Fibroblast of lung (primary cell): ENCODE results near the gene MIOS.

Experiments used
- CTCF ChIP-seq, 2 donors: IDR thresholded peaks in 1 of 2; conservative IDR thresholded peaks in 1 of 2; 1 replicate in 1 of 2; 2 replicates in 1 of 2; pipeline ENCODE4 v1.5.1; 2011 to 2012; ENCODE audit warnings: low read length in 2 of 2, control low read depth in 1 of 2, inconsistent platforms in 1 of 2, low read depth in 1 of 2, mild to moderate bottlenecking in 1 of 2
- EZH2 ChIP-seq: IDR thresholded peaks from 2 replicates; pipeline ENCODE4 v1.5.1; 2012; ENCODE audit warnings: low read length, control low read depth, mild to moderate bottlenecking; ENCODE audit errors: missing control alignments

DNA sequence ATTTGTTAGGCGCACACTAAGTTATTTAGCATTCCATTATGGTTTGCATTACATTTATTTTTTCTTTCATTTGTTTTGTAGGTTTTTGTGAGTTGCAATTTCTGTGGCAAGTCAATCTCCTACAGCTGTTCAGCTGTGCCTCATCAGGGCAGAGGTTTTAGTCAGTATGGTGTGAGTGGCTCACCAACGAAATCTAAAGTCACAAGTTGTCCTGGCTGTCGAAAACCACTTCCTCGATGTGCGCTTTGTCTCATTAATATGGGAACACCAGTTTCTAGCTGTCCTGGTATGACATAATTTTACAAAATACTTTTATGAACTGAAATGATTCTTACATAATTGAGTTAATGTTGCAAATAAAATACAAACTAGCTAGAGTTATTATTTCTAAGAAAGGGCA lies 29.5 kb downstream of the MIOS start:
- TF ChIP-seq CTCF (conservative IDR thresholded peaks at IDR 0.05 in 1 of 2, IDR thresholded peaks at IDR 0.05 in 1 of 2; ENCODE audit: low read depth in 1 of 2, low read length in 2 of 2) (no peak), EZH2 (no peak)
